Measurements from ENCODE around the gene JUNB.

Gene JUNB

GRCh38 chr19:12782174-12782423, 9.2 kb upstream of the JUNB start:
- peak overlapping the region; percentile 6 to 82 (median 72) for H3K9ac ChIP-seq (ENCODE audit: low read length in 5 of 5)
- peak overlapping the region; percentile 100 for H3K27ac ChIP-seq (ENCODE audit: low read depth, low read length)
- peak overlapping the region; percentile 53 to 88 (median 64) for H3K4me3 ChIP-seq (ENCODE audit: low read depth in 1 of 5, low read length in 5 of 5)
- H3K27me3 ChIP-seq (ENCODE audit: control insufficient read depth in 5 of 5, insufficient read depth in 4 of 5, low read length in 5 of 5), result peaks cover 0 to 3% (median 0%) of the 10 kb centered on the region in 5 donors
- H3K9me3 ChIP-seq (ENCODE audit: control insufficient read depth in 5 of 5, low read length in 5 of 5), result no peaks in the 10 kb centered on the region
- no peaks in the 10 kb centered on the region for H3K36me3 ChIP-seq (ENCODE audit: control insufficient read depth in 5 of 5, insufficient read depth in 5 of 5, low read length in 5 of 5)
- peaks cover 21 to 84% (median 68%) of the 10 kb centered on the region in 5 donors for H3K4me1 ChIP-seq (ENCODE audit: control insufficient read depth in 5 of 5, insufficient read depth in 5 of 5, low read length in 5 of 5)

- Histone ChIP-seq H3K4me1 (ENCODE audit: control insufficient read depth in 5 of 5, insufficient read depth in 5 of 5, low read length in 5 of 5) (peaks cover 21 to 84% (median 65%) of the 10 kb centered on the region in 5 donors), H3K9me3 (ENCODE audit: control insufficient read depth in 5 of 5, low read length in 5 of 5) (no peaks in the 10 kb centered on the region), H3K27ac (ENCODE audit: low read depth, low read length) (peak overlapping the region; percentile 100), H3K27me3 (ENCODE audit: control insufficient read depth in 5 of 5, insufficient read depth in 4 of 5, low read length in 5 of 5) (peaks cover 0 to 3% (median 0%) of the 10 kb centered on the region in 5 donors), H3K9ac (ENCODE audit: low read length in 5 of 5) (peak overlapping the region; percentile 6 to 82 (median 72)), H3K36me3 (ENCODE audit: control insufficient read depth in 5 of 5, insufficient read depth in 5 of 5, low read length in 5 of 5) (no peaks in the 10 kb centered on the region), H3K4me3 (ENCODE audit: low read depth in 1 of 5, low read length in 5 of 5) (peak overlapping the region; percentile 53 to 88 (median 64))
Observed at GRCh38 chr19:12782424-12783290, 8.6 kb upstream of the JUNB start.

GRCh38 chr19:12783291-12783848, 7.9 kb upstream of the JUNB start:
- H3K36me3 ChIP-seq (ENCODE audit: control insufficient read depth in 5 of 5, insufficient read depth in 5 of 5, low read length in 5 of 5), result no peaks in the 10 kb centered on the region
- H3K4me1 ChIP-seq (ENCODE audit: control insufficient read depth in 5 of 5, insufficient read depth in 5 of 5, low read length in 5 of 5), result peaks cover 19 to 84% (median 64%) of the 10 kb centered on the region in 5 donors
- H3K27me3 ChIP-seq (ENCODE audit: control insufficient read depth in 5 of 5, insufficient read depth in 4 of 5, low read length in 5 of 5), result no peaks in the 10 kb centered on the region
- peak overlapping the region; percentile 100 for H3K27ac ChIP-seq (ENCODE audit: low read depth, low read length)
- no peaks in the 10 kb centered on the region for H3K9me3 ChIP-seq (ENCODE audit: control insufficient read depth in 5 of 5, low read length in 5 of 5)
- peak overlapping the region; percentile 47 to 85 (median 64) for H3K9ac ChIP-seq (ENCODE audit: low read length in 5 of 5)
- peak overlapping the region in 3 of 5 donors; percentile 32 to 70 (median 62) for H3K4me3 ChIP-seq (ENCODE audit: low read depth in 1 of 5, low read length in 5 of 5)

- Histone ChIP-seq H3K9ac (ENCODE audit: low read length in 5 of 5) (peak overlapping the region; percentile 47 to 85 (median 64)), H3K4me1 (ENCODE audit: control insufficient read depth in 5 of 5, insufficient read depth in 5 of 5, low read length in 5 of 5) (peaks cover 22 to 84% (median 64%) of the 10 kb centered on the region in 5 donors)
Observed at GRCh38 chr19:12783849-12784393, 7.4 kb upstream of the JUNB start.

GRCh38 chr19:12784394-12784870, 6.9 kb upstream of the JUNB start:
- Histone ChIP-seq H3K4me3 (ENCODE audit: low read depth in 1 of 5, low read length in 5 of 5) (peak overlapping the region in 4 of 5 donors; percentile 3 to 59 (median 40)), H3K27ac (ENCODE audit: low read depth, low read length) (peak overlapping the region; percentile 100), H3K36me3 (ENCODE audit: control insufficient read depth in 5 of 5, insufficient read depth in 5 of 5, low read length in 5 of 5) (no peaks in the 10 kb centered on the region), H3K4me1 (ENCODE audit: control insufficient read depth in 5 of 5, insufficient read depth in 5 of 5, low read length in 5 of 5) (peaks cover 25 to 84% (median 64%) of the 10 kb centered on the region in 5 donors), H3K9ac (ENCODE audit: low read length in 5 of 5) (peak overlapping the region in 2 of 5 donors; percentile 53 to 75), H3K27me3 (ENCODE audit: control insufficient read depth in 5 of 5, insufficient read depth in 4 of 5, low read length in 5 of 5) (no peaks in the 10 kb centered on the region), H3K9me3 (ENCODE audit: control insufficient read depth in 5 of 5, low read length in 5 of 5) (no peaks in the 10 kb centered on the region)

More at GRCh38 chr19:12783849-12784393, 7.4 kb upstream of the JUNB start:
- H3K27me3 ChIP-seq (ENCODE audit: control insufficient read depth in 5 of 5, insufficient read depth in 4 of 5, low read length in 5 of 5), result no peaks in the 10 kb centered on the region
- H3K4me3 ChIP-seq (ENCODE audit: low read depth in 1 of 5, low read length in 5 of 5), result peak overlapping the region in 3 of 5 donors; percentile 32 to 59 (median 54)
- no peaks in the 10 kb centered on the region for H3K36me3 ChIP-seq (ENCODE audit: control insufficient read depth in 5 of 5, insufficient read depth in 5 of 5, low read length in 5 of 5)
- H3K27ac ChIP-seq (ENCODE audit: low read depth, low read length), result peak overlapping the region; percentile 100
- no peaks in the 10 kb centered on the region for H3K9me3 ChIP-seq (ENCODE audit: control insufficient read depth in 5 of 5, low read length in 5 of 5)

- no peaks in the 10 kb centered on the region for H3K9me3 ChIP-seq (ENCODE audit: control insufficient read depth in 5 of 5, low read length in 5 of 5)
- H3K4me1 ChIP-seq (ENCODE audit: control insufficient read depth in 5 of 5, insufficient read depth in 5 of 5, low read length in 5 of 5), result peaks cover 25 to 80% (median 61%) of the 10 kb centered on the region in 5 donors
- no peaks in the 10 kb centered on the region for H3K36me3 ChIP-seq (ENCODE audit: control insufficient read depth in 5 of 5, insufficient read depth in 5 of 5, low read length in 5 of 5)
- H3K27ac ChIP-seq (ENCODE audit: low read depth, low read length), result peak overlapping the region; percentile 100
- no peaks in the 10 kb centered on the region for H3K27me3 ChIP-seq (ENCODE audit: control insufficient read depth in 5 of 5, insufficient read depth in 4 of 5, low read length in 5 of 5)
- H3K4me3 ChIP-seq (ENCODE audit: low read depth in 1 of 5, low read length in 5 of 5), result peak overlapping the region in 4 of 5 donors; percentile 3 to 59 (median 40)
- H3K9ac ChIP-seq (ENCODE audit: low read length in 5 of 5), result peak overlapping the region in 4 of 5 donors; percentile 0 to 75 (median 60)
Observed at GRCh38 chr19:12784871-12785430, 6.3 kb upstream of the JUNB start.

GRCh38 chr19:12785431-12786031, 5.8 kb upstream of the JUNB start:
- Histone ChIP-seq H3K4me3 (ENCODE audit: low read depth in 1 of 5, low read length in 5 of 5) (peak overlapping the region in 4 of 5 donors; percentile 3 to 59 (median 40)), H3K27ac (ENCODE audit: low read depth, low read length) (peak overlapping the region; percentile 100), H3K27me3 (ENCODE audit: control insufficient read depth in 5 of 5, insufficient read depth in 4 of 5, low read length in 5 of 5) (no peaks in the 10 kb centered on the region), H3K9ac (ENCODE audit: low read length in 5 of 5) (peak overlapping the region; percentile 0 to 75 (median 66)), H3K36me3 (ENCODE audit: control insufficient read depth in 5 of 5, insufficient read depth in 5 of 5, low read length in 5 of 5) (no peaks in the 10 kb centered on the region), H3K4me1 (ENCODE audit: control insufficient read depth in 5 of 5, insufficient read depth in 5 of 5, low read length in 5 of 5) (peaks cover 26 to 85% (median 64%) of the 10 kb centered on the region in 5 donors), H3K9me3 (ENCODE audit: control insufficient read depth in 5 of 5, low read length in 5 of 5) (no peaks in the 10 kb centered on the region)

- H3K9ac ChIP-seq (ENCODE audit: low read length in 5 of 5), result peak overlapping the region; percentile 0 to 75 (median 66)
- H3K4me3 ChIP-seq (ENCODE audit: low read depth in 1 of 5, low read length in 5 of 5), result peak overlapping the region in 1 of 5 donors; percentile 54
- peak overlapping the region; percentile 100 for H3K27ac ChIP-seq (ENCODE audit: low read depth, low read length)
- H3K36me3 ChIP-seq (ENCODE audit: control insufficient read depth in 5 of 5, insufficient read depth in 5 of 5, low read length in 5 of 5), result no peaks in the 10 kb centered on the region
- H3K9me3 ChIP-seq (ENCODE audit: control insufficient read depth in 5 of 5, low read length in 5 of 5), result no peaks in the 10 kb centered on the region
- peaks cover 29 to 93% (median 69%) of the 10 kb centered on the region in 5 donors for H3K4me1 ChIP-seq (ENCODE audit: control insufficient read depth in 5 of 5, insufficient read depth in 5 of 5, low read length in 5 of 5)
- no peaks in the 10 kb centered on the region for H3K27me3 ChIP-seq (ENCODE audit: control insufficient read depth in 5 of 5, insufficient read depth in 4 of 5, low read length in 5 of 5)
Observed at GRCh38 chr19:12786141-12786870, 5.0 kb upstream of the JUNB start.

GRCh38 chr19:12786952-12787351, 4.3 kb upstream of the JUNB start:
- Histone ChIP-seq H3K9ac (ENCODE audit: low read length in 5 of 5) (peak overlapping the region in 3 of 5 donors; percentile 56 to 75 (median 73)), H3K27ac (ENCODE audit: low read depth, low read length) (peak overlapping the region; percentile 100), H3K4me3 (ENCODE audit: low read depth in 1 of 5, low read length in 5 of 5) (peak overlapping the region in 1 of 5 donors; percentile 8), H3K4me1 (ENCODE audit: control insufficient read depth in 5 of 5, insufficient read depth in 5 of 5, low read length in 5 of 5) (peaks cover 29 to 88% (median 65%) of the 10 kb centered on the region in 5 donors), H3K27me3 (ENCODE audit: control insufficient read depth in 5 of 5, insufficient read depth in 4 of 5, low read length in 5 of 5) (no peaks in the 10 kb centered on the region), H3K9me3 (ENCODE audit: control insufficient read depth in 5 of 5, low read length in 5 of 5) (no peaks in the 10 kb centered on the region), H3K36me3 (ENCODE audit: control insufficient read depth in 5 of 5, insufficient read depth in 5 of 5, low read length in 5 of 5) (no peaks in the 10 kb centered on the region)
